ENCODE measurements around the gene DUSP19. TPM values are rescaled to one million over a fixed set of nuclear protein-coding genes. Genes with fewer than 3 reads are reported as not detected.

DUSP19 gene
- total and polyA plus RNA-seq, 4 donors: 0.27 to 2.2 (median 0.68) TPM

- Histone ChIP-seq H3K4me3 (ENCODE audit: low read depth in 1 of 3, low read length in 3 of 3) (no peak overlapping the region), H3K9me3 (ENCODE audit: control insufficient read depth in 4 of 4, low read length in 3 of 4) (no peaks in the 10 kb centered on the region), H3K9ac (ENCODE audit: low read depth in 1 of 2, low read length in 2 of 2) (no peak overlapping the region), H3K27ac (ENCODE audit: low read depth in 1 of 2, low read length in 2 of 2) (peak overlapping the region in 1 of 2 donors; percentile 52), H3K36me3 (ENCODE audit: control insufficient read depth in 4 of 4, insufficient read depth in 3 of 4, low read depth in 1 of 4, low read length in 3 of 4) (no peaks in the 10 kb centered on the region), H3K4me1 (ENCODE audit: control insufficient read depth in 4 of 4, insufficient read depth in 4 of 4, low read length in 3 of 4) (peaks cover 2 to 33% (median 28%) of the 10 kb centered on the region in 4 donors), H3K27me3 (ENCODE audit: control insufficient read depth in 4 of 4, insufficient read depth in 4 of 4, low read length in 3 of 4) (no peaks in the 10 kb centered on the region)
- 62% methylated on average over 2 of the region's 2 CpGs for WGBS
- no peak for DNase-seq (ENCODE audit: low spot score)
- TF ChIP-seq GABPA (IDR thresholded peaks at IDR 0.05 in 1 of 2, conservative IDR thresholded peaks at IDR 0.05 in 1 of 2) (no peak), HNF4G (IDR thresholded peaks at IDR 0.05) (no peak), CTCF (IDR thresholded peaks at IDR 0.05; ENCODE audit: low read depth, low read length, missing input control) (no peak), EGR1 (IDR thresholded peaks at IDR 0.05; ENCODE audit: low read depth in 2 of 2) (no peak), RAD21 (IDR thresholded peaks at IDR 0.05) (no peak), NR2F2 (IDR thresholded peaks at IDR 0.05) (no peak), YY1 (IDR thresholded peaks at IDR 0.05) (no peak), RXRA (IDR thresholded peaks at IDR 0.05) (no peak), ATF3 (IDR thresholded peaks at IDR 0.05) (no peak), ZBTB33 (IDR thresholded peaks at IDR 0.05) (no peak), FOXA1 (IDR thresholded peaks at IDR 0.05) (no peak), JUND (IDR thresholded peaks at IDR 0.05) (no peak)
These were observed 43.1 kb upstream of the DUSP19 start for GRCh38 chr2:183035298-183035953.

- H3K27me3 ChIP-seq (ENCODE audit: control insufficient read depth in 4 of 4, insufficient read depth in 4 of 4, low read length in 3 of 4): no peaks in the 10 kb centered on the region
- 43% methylated on average over 2 of the region's 2 CpGs for WGBS
- peak overlapping the region; percentile 20 to 89 (median 42) for H3K4me3 ChIP-seq (ENCODE audit: low read depth in 1 of 3, low read length in 3 of 3)
- peak overlapping the region in 1 of 2 donors; percentile 97 for H3K27ac ChIP-seq (ENCODE audit: low read depth in 1 of 2, low read length in 2 of 2)
- DNase-seq (ENCODE audit: low spot score): no peak
- H3K9me3 ChIP-seq (ENCODE audit: control insufficient read depth in 4 of 4, low read length in 3 of 4): no peaks in the 10 kb centered on the region
- H3K9ac ChIP-seq (ENCODE audit: low read depth in 1 of 2, low read length in 2 of 2): peak overlapping the region; percentile 33 to 94
- no peaks in the 10 kb centered on the region for H3K36me3 ChIP-seq (ENCODE audit: control insufficient read depth in 4 of 4, insufficient read depth in 3 of 4, low read depth in 1 of 4, low read length in 3 of 4)
- H3K4me1 ChIP-seq (ENCODE audit: control insufficient read depth in 4 of 4, insufficient read depth in 4 of 4, low read length in 3 of 4): peaks cover 2 to 33% (median 28%) of the 10 kb centered on the region in 4 donors
- TF ChIP-seq MAX (IDR thresholded peaks at IDR 0.05) (no peak), JUND (IDR thresholded peaks at IDR 0.05) (no peak), TAF1 (conservative IDR thresholded peaks at IDR 0.05) (no peak), HNF4G (IDR thresholded peaks at IDR 0.05) (no peak), CTCF (IDR thresholded peaks at IDR 0.05; ENCODE audit: low read depth, low read length, missing input control) (no peak), YY1 (IDR thresholded peaks at IDR 0.05) (no peak), REST (IDR thresholded peaks at IDR 0.05) (no peak), SP1 (IDR thresholded peaks at IDR 0.05) (no peak), RXRA (IDR thresholded peaks at IDR 0.05) (no peak), GABPA (IDR thresholded peaks at IDR 0.05 in 1 of 2, conservative IDR thresholded peaks at IDR 0.05 in 1 of 2) (no peak), NR2F2 (IDR thresholded peaks at IDR 0.05) (no peak), FOXA2 (IDR thresholded peaks at IDR 0.05) (no peak), FOXA1 (IDR thresholded peaks at IDR 0.05) (no peak), RAD21 (IDR thresholded peaks at IDR 0.05) (no peak), ZBTB33 (IDR thresholded peaks at IDR 0.05) (no peak)
These were observed 42.4 kb upstream of the DUSP19 start for GRCh38 chr2:183035954-183036669.

All from liver (tissue), 9 donors.